Lung (tissue), 12 donors: ENCODE results near the gene TRIM46. TPM values are rescaled to one million over a fixed set of nuclear protein-coding genes. Genes with fewer than 3 reads are reported as not detected.
"Not testable (repeated sequence)": the region's sequence is repeated elsewhere in the genome, so short reads cannot be mapped to it uniquely, and the experiment has no call there.

Experiments
- ATAC-seq: fragments of 200-7000 bp; cut with Tn5 transposase; one replicate; pipeline ENCODE4 v1.9.1; 2020; ENCODE audit warnings: moderate number of reproducible peaks; ENCODE audit not compliant: insufficient read depth, low FRiP score
- DNase-seq, 3 donors: peaks; one replicate each; pipeline ENCODE4 v3.0.0-alpha.2; 2013 to 2017
- H3K27ac ChIP-seq, 2 donors: one replicate each; pipeline ENCODE4 v1.5.1; 2013; ENCODE audit warnings: mild to moderate bottlenecking in 2 of 2, moderate library complexity in 2 of 2, control low read depth in 1 of 2, inconsistent platforms in 1 of 2, low read depth in 1 of 2, low read length in 1 of 2
- H3K27me3 ChIP-seq, 3 donors: one replicate each; pipeline ENCODE4 v1.5.1; 2013; ENCODE audit warnings: low read length in 2 of 3; ENCODE audit not compliant: control insufficient read depth in 3 of 3, insufficient read depth in 3 of 3
- H3K36me3 ChIP-seq, 4 donors: one replicate each; pipeline ENCODE4 v1.5.1; 2013; ENCODE audit warnings: low read length in 4 of 4, mild to moderate bottlenecking in 1 of 4, moderate library complexity in 1 of 4; ENCODE audit not compliant: control insufficient read depth in 4 of 4, insufficient read depth in 4 of 4
- H3K4me1 ChIP-seq, 5 donors: one replicate each; pipeline ENCODE4 v1.5.1; 2013; ENCODE audit warnings: low read length in 5 of 5, mild to moderate bottlenecking in 2 of 5, moderate library complexity in 1 of 5; ENCODE audit not compliant: control insufficient read depth in 5 of 5, insufficient read depth in 5 of 5
- H3K4me3 ChIP-seq: one replicate; pipeline ENCODE4 v1.5.1; 2013; ENCODE audit warnings: mild to moderate bottlenecking, control low read depth, moderate library complexity
- H3K9ac ChIP-seq, 2 donors: one replicate each; pipeline ENCODE4 v1.5.1; 2013; ENCODE audit warnings: low read length in 2 of 2, control low read depth in 1 of 2; ENCODE audit not compliant: insufficient read depth in 1 of 2
- H3K9me3 ChIP-seq, 4 donors: one replicate each; pipeline ENCODE4 v1.5.1; 2013; ENCODE audit warnings: low read length in 3 of 4, mild to moderate bottlenecking in 1 of 4, moderate library complexity in 1 of 4; ENCODE audit not compliant: control insufficient read depth in 4 of 4, insufficient read depth in 3 of 4
- WGBS, 2 donors: extraction: QIAGEN DNeasy Blood & Tissue Kit; methylation state at CpG; one replicate each; pipeline ENCODE4 v1.1.7; 2013; 5-methylcytosine and 5-hydroxymethylcytosine counted together
- polyA plus RNA-seq, 2 donors: library from polyadenylated mRNA; stranded (reverse); fragments of 200-250 nt; gene quantifications; one replicate each; pipeline ENCODE4 v1.2.1, GENCODE V29; 2013
- total RNA-seq, 2 donors: library from RNA; depleted of rRNA in 1 of 2; stranded (reverse); fragments of >200 nt in 1 of 2; gene quantifications; one replicate each; pipeline ENCODE4 v1.2.1, GENCODE V29; 2014 to 2021
- TF ChIP-seq, protein P1 (sequence below): IDR thresholded peaks from 2 replicates; pipeline ENCODE4 v1.5.1; 2012; ENCODE audit warnings: mild to moderate bottlenecking; ENCODE audit errors: control extremely low read depth, extremely low read depth
- donor health status: control.
- donor health status: control.
- donor health status: Bipolar disorder and iron deficiency.
- donor health status: healthy.
- donor health status: DM: yes; HTN: yes; CAD: no.

TRIM46 gene
- total and polyA plus RNA-seq, 4 donors = 0.26 to 0.71 (median 0.46) TPM

DNA sequence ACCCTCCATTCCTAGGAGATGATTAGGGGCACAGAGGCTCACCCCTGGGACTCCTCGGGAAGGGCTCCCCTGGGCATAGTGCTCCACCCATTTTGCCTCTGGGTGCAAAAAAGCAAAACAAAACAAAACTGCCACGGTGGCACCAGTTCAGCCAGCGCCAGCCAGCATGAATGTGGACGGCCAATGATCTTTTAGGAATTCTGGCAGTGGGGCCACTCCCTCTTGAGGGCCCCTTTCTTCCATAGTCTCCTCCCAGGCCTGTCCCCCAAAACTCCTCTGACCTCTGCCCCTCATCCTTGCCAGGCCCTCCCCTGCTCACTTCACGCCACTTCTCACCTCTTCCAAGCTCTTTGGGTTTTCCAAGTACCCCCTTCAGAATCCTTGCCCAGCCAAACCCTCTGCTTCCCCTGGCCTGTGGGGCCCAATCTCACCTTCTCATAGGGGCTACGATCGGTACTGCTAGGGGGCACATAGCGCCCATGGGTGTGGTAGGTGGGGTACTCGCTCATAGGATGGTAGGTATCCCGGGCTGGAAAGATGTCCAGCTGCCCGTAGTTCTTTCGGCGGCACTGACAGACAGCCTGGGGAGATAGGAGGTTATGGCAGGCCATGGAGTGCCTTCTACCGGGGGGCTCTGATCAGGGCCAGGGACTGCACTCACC lies 13.3 kb downstream of the TRIM46 start:
- ATAC-seq = no peak
- H3K36me3 ChIP-seq = no peaks in the 10 kb centered on the region
- 66 to 84% methylated on average over 14 of the region's 14 CpGs for WGBS, 2 donors
- H3K27me3 ChIP-seq = no peaks in the 10 kb centered on the region
- no peak overlapping the region for H3K9ac ChIP-seq
- H3K4me1 ChIP-seq = peaks cover 0 to 12% (median 5%) of the 10 kb centered on the region in 5 donors
- DNase-seq = no peak
- H3K4me3 ChIP-seq = peak overlapping the region; percentile 12
- TF ChIP-seq, protein P1, sequence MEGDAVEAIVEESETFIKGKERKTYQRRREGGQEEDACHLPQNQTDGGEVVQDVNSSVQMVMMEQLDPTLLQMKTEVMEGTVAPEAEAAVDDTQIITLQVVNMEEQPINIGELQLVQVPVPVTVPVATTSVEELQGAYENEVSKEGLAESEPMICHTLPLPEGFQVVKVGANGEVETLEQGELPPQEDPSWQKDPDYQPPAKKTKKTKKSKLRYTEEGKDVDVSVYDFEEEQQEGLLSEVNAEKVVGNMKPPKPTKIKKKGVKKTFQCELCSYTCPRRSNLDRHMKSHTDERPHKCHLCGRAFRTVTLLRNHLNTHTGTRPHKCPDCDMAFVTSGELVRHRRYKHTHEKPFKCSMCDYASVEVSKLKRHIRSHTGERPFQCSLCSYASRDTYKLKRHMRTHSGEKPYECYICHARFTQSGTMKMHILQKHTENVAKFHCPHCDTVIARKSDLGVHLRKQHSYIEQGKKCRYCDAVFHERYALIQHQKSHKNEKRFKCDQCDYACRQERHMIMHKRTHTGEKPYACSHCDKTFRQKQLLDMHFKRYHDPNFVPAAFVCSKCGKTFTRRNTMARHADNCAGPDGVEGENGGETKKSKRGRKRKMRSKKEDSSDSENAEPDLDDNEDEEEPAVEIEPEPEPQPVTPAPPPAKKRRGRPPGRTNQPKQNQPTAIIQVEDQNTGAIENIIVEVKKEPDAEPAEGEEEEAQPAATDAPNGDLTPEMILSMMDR = no peak
- no peaks in the 10 kb centered on the region for H3K9me3 ChIP-seq
- peak overlapping the region in 1 of 2 donors; percentile 83 for H3K27ac ChIP-seq

DNA sequence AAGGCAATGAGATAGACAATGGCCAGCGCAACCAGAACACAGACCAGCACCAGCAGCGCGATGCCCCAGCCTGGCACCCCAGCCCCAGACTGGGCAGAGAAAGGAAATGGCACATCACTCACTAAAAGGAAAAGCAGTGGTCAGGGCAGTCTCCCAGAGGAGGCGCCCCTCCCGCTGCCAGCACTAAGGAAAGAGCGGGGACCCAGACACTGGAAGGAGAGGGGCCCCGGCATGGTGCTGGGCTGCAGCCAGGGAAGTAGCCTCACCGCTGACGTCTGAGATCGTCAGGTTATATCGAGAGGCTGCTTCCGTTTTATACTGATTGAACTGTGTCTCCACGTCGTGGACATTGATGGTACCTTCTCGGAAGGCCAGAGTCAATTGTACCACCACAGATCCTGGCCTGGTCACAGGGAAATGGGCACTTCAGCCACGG lies 13.8 kb downstream of the TRIM46 start:
- Histone ChIP-seq H3K4me3 (peak overlapping the region; percentile 14), H3K27me3 (no peaks in the 10 kb centered on the region), H3K27ac (peak overlapping the region in 1 of 2 donors; percentile 83), H3K36me3 (no peaks in the 10 kb centered on the region), H3K9ac (no peak overlapping the region), H3K4me1 (peaks cover 0 to 16% (median 5%) of the 10 kb centered on the region in 5 donors), H3K9me3 (no peaks in the 10 kb centered on the region)
- WGBS, 2 donors = 52 to 76% methylated on average over 16 of the region's 16 CpGs
- DNase-seq = no peak
- no peak for ATAC-seq
- TF ChIP-seq, protein P1 = no peak

DNA sequence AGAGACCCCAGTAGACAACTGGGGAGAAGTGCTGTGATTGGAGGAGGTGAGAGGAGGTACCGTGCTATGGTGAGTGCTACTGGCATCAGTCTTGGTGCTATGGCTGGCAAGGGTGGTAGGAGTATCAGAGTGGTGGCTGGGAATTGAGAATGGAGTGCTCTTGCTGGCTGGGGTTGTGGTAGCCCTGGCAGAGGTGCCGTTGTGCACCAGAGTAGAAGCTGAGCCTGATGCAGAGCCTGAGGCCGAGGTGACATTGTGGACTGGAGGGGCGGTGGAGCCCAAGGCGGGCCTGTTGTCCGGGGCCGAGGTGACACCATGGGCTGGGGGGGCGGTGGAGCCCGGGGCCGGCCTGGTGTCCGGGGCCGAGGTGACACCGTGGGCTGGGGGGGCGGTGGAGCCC lies 14.6 kb downstream of the TRIM46 start:
- ATAC-seq (no peak), DNase-seq (no peak)
- Histone ChIP-seq H3K4me3 (no peak overlapping the region), H3K4me1 (peaks cover 0 to 22% (median 9%) of the 10 kb centered on the region in 5 donors), H3K9ac (no peak overlapping the region), H3K27me3 (no peaks in the 10 kb centered on the region), H3K9me3 (no peaks in the 10 kb centered on the region), H3K27ac (peak overlapping the region in 1 of 2 donors; percentile 85), H3K36me3 (no peaks in the 10 kb centered on the region)
- TF ChIP-seq, protein P1 = no peak
- 75 to 88% methylated on average over 12 to 14 of the region's 14 CpGs for WGBS, 2 donors

DNA sequence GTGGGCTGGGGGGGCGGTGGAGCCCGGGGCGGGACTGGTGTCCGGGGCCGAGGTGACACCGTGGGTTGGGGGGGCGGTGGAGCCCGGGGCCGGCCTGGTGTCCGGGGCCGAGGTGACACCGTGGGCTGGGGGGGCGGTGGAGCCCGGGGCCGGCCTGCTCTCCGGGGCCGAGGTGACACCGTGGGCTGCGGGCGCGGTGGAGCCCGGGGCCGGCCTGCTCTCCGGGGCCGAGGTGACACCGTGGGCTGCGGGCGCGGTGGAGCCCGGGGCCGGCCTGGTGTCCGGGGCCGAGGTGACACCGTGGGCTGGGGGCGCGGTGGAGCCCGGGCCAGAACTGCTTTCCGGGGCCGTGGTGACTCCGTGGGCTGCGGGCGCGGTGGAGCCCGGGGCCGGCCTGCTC lies 16.3 kb downstream of the TRIM46 start:
- not testable (repeated sequence) for H3K36me3 ChIP-seq, H3K27ac ChIP-seq, H3K9me3 ChIP-seq, ATAC-seq, H3K27me3 ChIP-seq, H3K4me3 ChIP-seq, H3K9ac ChIP-seq, DNase-seq
- 75 to 91% methylated on average over 22 to 25 of the region's 45 CpGs for WGBS, 2 donors
- H3K4me1 ChIP-seq = peaks cover 0 to 31% (median 10%) of the 10 kb centered on the region in 5 donors
